NB4 (cell line): Measurements from ENCODE around the gene NHLRC2.

Experiments used
- POLR2A ChIP-seq: IDR thresholded peaks from 2 replicates; pipeline ENCODE4 v1.6.1; 2011; ENCODE audit warnings: mild to moderate bottlenecking; ENCODE audit not compliant: insufficient read length; ENCODE audit errors: extremely low read depth
- TF ChIP-seq, protein P1 (sequence below): IDR thresholded peaks from one replicate; pipeline ENCODE4 v1.5.1; 2012; ENCODE audit warnings: low read depth, low read length
- TF ChIP-seq, protein P2 (sequence below): IDR thresholded peaks from 2 replicates; pipeline ENCODE4 v1.6.1; 2011; ENCODE audit warnings: low read depth, low read length

DNA sequence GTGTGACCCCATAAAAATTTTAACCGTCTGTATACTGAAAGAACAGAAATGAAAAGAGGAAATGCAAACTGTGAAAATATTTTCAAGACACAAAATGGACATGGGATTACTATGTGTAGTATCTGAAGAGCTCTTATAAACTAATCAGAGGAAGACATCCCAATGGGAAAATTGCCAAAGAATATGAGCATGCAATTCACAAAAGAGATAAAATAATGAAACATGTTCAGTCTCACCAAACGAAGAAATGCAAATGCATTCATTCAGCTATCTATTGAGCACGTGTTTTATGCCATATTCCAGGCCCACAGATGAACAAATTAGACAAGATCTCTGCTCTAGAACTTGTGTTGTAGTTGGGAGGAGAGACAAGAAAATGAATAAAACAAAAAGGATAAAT lies 63.2 kb downstream of the NHLRC2 start:
- no peak for TF ChIP-seq POLR2A
- TF ChIP-seq, protein P1, sequence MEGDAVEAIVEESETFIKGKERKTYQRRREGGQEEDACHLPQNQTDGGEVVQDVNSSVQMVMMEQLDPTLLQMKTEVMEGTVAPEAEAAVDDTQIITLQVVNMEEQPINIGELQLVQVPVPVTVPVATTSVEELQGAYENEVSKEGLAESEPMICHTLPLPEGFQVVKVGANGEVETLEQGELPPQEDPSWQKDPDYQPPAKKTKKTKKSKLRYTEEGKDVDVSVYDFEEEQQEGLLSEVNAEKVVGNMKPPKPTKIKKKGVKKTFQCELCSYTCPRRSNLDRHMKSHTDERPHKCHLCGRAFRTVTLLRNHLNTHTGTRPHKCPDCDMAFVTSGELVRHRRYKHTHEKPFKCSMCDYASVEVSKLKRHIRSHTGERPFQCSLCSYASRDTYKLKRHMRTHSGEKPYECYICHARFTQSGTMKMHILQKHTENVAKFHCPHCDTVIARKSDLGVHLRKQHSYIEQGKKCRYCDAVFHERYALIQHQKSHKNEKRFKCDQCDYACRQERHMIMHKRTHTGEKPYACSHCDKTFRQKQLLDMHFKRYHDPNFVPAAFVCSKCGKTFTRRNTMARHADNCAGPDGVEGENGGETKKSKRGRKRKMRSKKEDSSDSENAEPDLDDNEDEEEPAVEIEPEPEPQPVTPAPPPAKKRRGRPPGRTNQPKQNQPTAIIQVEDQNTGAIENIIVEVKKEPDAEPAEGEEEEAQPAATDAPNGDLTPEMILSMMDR = no peak
- TF ChIP-seq, protein P2, sequence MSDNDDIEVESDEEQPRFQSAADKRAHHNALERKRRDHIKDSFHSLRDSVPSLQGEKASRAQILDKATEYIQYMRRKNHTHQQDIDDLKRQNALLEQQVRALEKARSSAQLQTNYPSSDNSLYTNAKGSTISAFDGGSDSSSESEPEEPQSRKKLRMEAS = no peak
